Spleen (tissue), 7 donors: ENCODE measurements around the gene REV3L.

ENCODE experiments used
- CTCF ChIP-seq, 11 experiments: fragments of 200-600 bp in 7 of 11; fragments of 450-650 bp in 4 of 11; sonication (generic) in 4 of 11; IDR thresholded peaks in 8 of 11; conservative IDR thresholded peaks in 3 of 11; 1 replicate in 7 of 11; 2 replicates in 4 of 11; pipeline versions ENCODE4 v1.4.0 to v1.8.0; 2016 to 2021; ENCODE audit warnings: antibody characterized with exemption in 11 of 11, inconsistent platforms in 4 of 11, mild to moderate bottlenecking in 1 of 11
- POLR2A ChIP-seq, 3 donors: fragments of 450-650 bp; IDR thresholded peaks; one replicate each; pipeline ENCODE4 v1.5.1; 2017; ENCODE audit warnings: antibody characterized with exemption in 3 of 3, mild to moderate bottlenecking in 1 of 3
- donor health status: DM: no; HTN: no; CAD: no; lungs with moderate emphysema.
- donor health status: DM: no; HTN: no; CAD: no.
- donor health status: DM: no; HTN: no; CAD: no.

GRCh38 chr6:111418971-111419693 lies 63.9 kb downstream of the REV3L start:
- TF ChIP-seq CTCF (IDR thresholded peaks at IDR 0.05 in 8 of 11, conservative IDR thresholded peaks at IDR 0.05 in 3 of 11) (no peak), POLR2A (IDR thresholded peaks at IDR 0.05) (no peak)
